Stomach (tissue), 9 donors: Measurements from ENCODE around the gene KRTAP4-11. TPM values are rescaled to one million over a fixed set of nuclear protein-coding genes. Genes with fewer than 3 reads are reported as not detected.
"Not testable (repeated sequence)": the region's sequence is repeated elsewhere in the genome, so short reads cannot be mapped to it uniquely, and the experiment has no call there.

ENCODE experiments used
- DNase-seq, 2 donors: peaks; one replicate each; pipeline versions ENCODE4 v3.0.0 to v3.0.0-alpha.2; 2013 to 2019
- H3K27ac ChIP-seq, 5 donors: fragments of 200-600 bp in 4 of 5; sonication (generic) in 4 of 5; one replicate each; pipeline ENCODE4 v1.5.1; 2013 to 2019; ENCODE audit warnings: mild to moderate bottlenecking in 1 of 5, moderate library complexity in 1 of 5
- H3K27me3 ChIP-seq, 3 donors: fragments of 200-600 bp; sonication (generic); one replicate each; pipeline ENCODE4 v1.5.1; 2017 to 2019; ENCODE audit warnings: mixed run types in 1 of 3
- H3K36me3 ChIP-seq, 4 donors: fragments of 200-600 bp; sonication (generic); 1 replicate in 3 of 4; 2 replicates in 1 of 4; pipeline ENCODE4 v1.5.1; 2016 to 2019
- H3K4me1 ChIP-seq, 4 donors: fragments of 200-600 bp; sonication (generic); one replicate each; pipeline ENCODE4 v1.5.1; 2016 to 2019
- H3K4me3 ChIP-seq, 4 donors: fragments of 200-600 bp; sonication (generic) in 3 of 4; one replicate each; pipeline ENCODE4 v1.5.1; 2016 to 2019; ENCODE audit warnings: mild to moderate bottlenecking in 1 of 4
- H3K9me3 ChIP-seq, 4 donors: fragments of 200-600 bp; sonication (generic); one replicate each; pipeline ENCODE4 v1.5.1; 2016 to 2019
- CTCF ChIP-seq, 7 experiments: fragments of 450-650 bp in 4 of 7; fragments of 200-600 bp in 3 of 7; sonication (generic) in 3 of 7; IDR thresholded peaks; one replicate each; pipeline ENCODE4 v1.5.1; 2016 to 2019; ENCODE audit warnings: antibody characterized with exemption in 7 of 7, control low read depth in 2 of 7, mild to moderate bottlenecking in 1 of 7
- EP300 ChIP-seq: sonication (generic); formaldehyde crosslinking; IDR thresholded peaks from one replicate; pipeline ENCODE4 v1.6.1; 2017; ENCODE audit warnings: antibody characterized with exemption
- POLR2A ChIP-seq, 4 donors: fragments of 450-650 bp; IDR thresholded peaks; one replicate each; pipeline ENCODE4 v1.6.1; 2016; ENCODE audit warnings: antibody characterized with exemption in 4 of 4, control low read depth in 2 of 4, mild to moderate bottlenecking in 1 of 4, moderate library complexity in 1 of 4
- POLR2AphosphoS5 ChIP-seq, 3 donors: sonication (generic); formaldehyde crosslinking; IDR thresholded peaks; one replicate each; pipeline ENCODE4 v1.6.1; 2016; ENCODE audit warnings: antibody characterized with exemption in 3 of 3
- WGBS, 5 donors: extraction: QIAGEN DNeasy Blood & Tissue Kit in 3 of 5; methylation state at CpG; one replicate each; pipeline versions ENCODE4 v1.1.5 to v1.1.7; 2013 to 2018; 5-methylcytosine and 5-hydroxymethylcytosine counted together
- intact Hi-C: fragments of 100-400 bp; cut with DNase I; formaldehyde crosslinking; loops from one replicate; pipeline ENCODE4 v1.15.1; 2023; ENCODE audit warnings: low total_unique reads
- polyA plus RNA-seq, 3 donors: library from polyadenylated mRNA; stranded (reverse); fragments of 200-250 nt; gene quantifications; one replicate each; pipeline ENCODE4 v1.2.3, GENCODE V29; 2013
- total RNA-seq, 5 donors: library from RNA; depleted of rRNA; stranded (reverse); fragments of >200 nt; gene quantifications; one replicate each; pipeline versions ENCODE4 v1.1.0 to v1.2.3, GENCODE V29; 2014 to 2016
- donor health status: healthy with polysubstance abuse.
- donor health status: Bipolar disorder and iron deficiency.
- donor health status: healthy.

The KRTAP4-11 gene
- total and polyA plus RNA-seq, 8 donors = not detected

- H3K36me3 ChIP-seq = no peaks in the 10 kb centered on the region
- TF ChIP-seq EP300 (no peak), POLR2A (IDR thresholded peaks at IDR 0.05) (no peak), CTCF (IDR thresholded peaks at IDR 0.05) (no peak), POLR2AphosphoS5 (IDR thresholded peaks at IDR 0.05) (no peak)
- no peaks in the 10 kb centered on the region for H3K9me3 ChIP-seq
- intact Hi-C loops = no loop called here
- H3K27ac ChIP-seq = no peak overlapping the region
- no peak overlapping the region for H3K4me3 ChIP-seq
- peaks cover 0 to 19% (median 0%) of the 10 kb centered on the region in 3 donors for H3K27me3 ChIP-seq
- no peak for DNase-seq
- H3K4me1 ChIP-seq = no peaks in the 10 kb centered on the region
- 67 to 85% (median 73%) methylated on average over 2 of the region's 2 CpGs for WGBS, 5 donors
Observed at GRCh38 chr17:41151525-41151924, 33.4 kb upstream of the KRTAP4-11 start.

- WGBS, 5 donors = 78 to 86% (median 84%) methylated on average over 4 of the region's 4 CpGs
- Histone ChIP-seq H3K4me3 (no peak overlapping the region), H3K27me3 (peaks cover 0 to 17% (median 0%) of the 10 kb centered on the region in 3 donors), H3K9me3 (no peaks in the 10 kb centered on the region), H3K36me3 (no peaks in the 10 kb centered on the region), H3K27ac (no peak overlapping the region), H3K4me1 (no peaks in the 10 kb centered on the region)
- TF ChIP-seq POLR2A (IDR thresholded peaks at IDR 0.05) (no peak), POLR2AphosphoS5 (IDR thresholded peaks at IDR 0.05) (no peak), EP300 (no peak), CTCF (IDR thresholded peaks at IDR 0.05) (no peak)
- no peak for DNase-seq
- intact Hi-C loops = no loop called here
Observed at GRCh38 chr17:41150026-41150425, 31.9 kb upstream of the KRTAP4-11 start.

GRCh38 chr17:41149652-41149985 is 31.4 kb upstream of the KRTAP4-11 start, which contains the start of gene KRTAP4-5:
Gene KRTAP4-5, minus strand, starts transcription at chr17:41149825. Its CDS starts 58 bp downstream, at chr17:41149767.
- Histone ChIP-seq H3K4me3 (no peak within 1 kb of the TSS), H3K36me3 (no peaks in the 10 kb centered on the region), H3K27ac (no peak within 1 kb of the TSS), H3K4me1 (no peaks in the 10 kb centered on the region), H3K9me3 (no peaks in the 10 kb centered on the region), H3K27me3 (peaks cover 0 to 17% (median 0%) of the 10 kb centered on the region in 3 donors)
- DNase-seq = no peak
- intact Hi-C loops = no loop called here
- no peak for TF ChIP-seq CTCF (IDR thresholded peaks at IDR 0.05)
- no peak for TF ChIP-seq POLR2AphosphoS5 (IDR thresholded peaks at IDR 0.05)
- TF ChIP-seq EP300 = no peak
- TF ChIP-seq POLR2A (IDR thresholded peaks at IDR 0.05) = no peak
- 50 to 59% (median 57%) methylated on average over 2 of the region's 2 CpGs for WGBS, 5 donors

- DNase-seq, H3K36me3 ChIP-seq, H3K27ac ChIP-seq, H3K4me3 ChIP-seq, H3K9me3 ChIP-seq, H3K4me1 ChIP-seq, intact Hi-C loops: not testable (repeated sequence)
- 71 to 83% (median 78%) methylated on average over 8 to 10 of the region's 10 CpGs for WGBS, 5 donors
- H3K27me3 ChIP-seq = peaks cover 0 to 13% (median 0%) of the 10 kb centered on the region in 3 donors
Observed at GRCh38 chr17:41148971-41149651, 30.9 kb upstream of the KRTAP4-11 start.

- intact Hi-C loops = no loop called here
- TF ChIP-seq POLR2AphosphoS5 (IDR thresholded peaks at IDR 0.05) (no peak), CTCF (IDR thresholded peaks at IDR 0.05) (no peak), POLR2A (IDR thresholded peaks at IDR 0.05) (no peak), EP300 (no peak)
- no peaks in the 10 kb centered on the region for H3K36me3 ChIP-seq
- no peak for DNase-seq
- H3K4me1 ChIP-seq = no peaks in the 10 kb centered on the region
- WGBS, 5 donors = 70 to 96% (median 92%) methylated on average over 2 of the region's 2 CpGs
- no peak overlapping the region for H3K4me3 ChIP-seq
- peaks cover 0 to 13% (median 0%) of the 10 kb centered on the region in 3 donors for H3K27me3 ChIP-seq
- H3K27ac ChIP-seq = no peak overlapping the region
- H3K9me3 ChIP-seq = peaks cover 0 to 18% (median 15%) of the 10 kb centered on the region in 4 donors
Observed at GRCh38 chr17:41147531-41148204, 29.5 kb upstream of the KRTAP4-11 start.
